Astrocyte (in vitro differentiated cells and primary cell): ENCODE measurements around the gene TBX5.

Source experiments
- CTCF ChIP-seq: IDR thresholded peaks from 2 replicates; pipeline ENCODE4 v1.5.1; 2011; ENCODE audit warnings: low read depth, mild to moderate bottlenecking, inconsistent platforms, low read length, moderate library complexity; ENCODE audit not compliant: insufficient read depth
- EZH2 ChIP-seq: IDR thresholded peaks from 2 replicates; pipeline ENCODE4 v1.6.1; 2012; ENCODE audit warnings: mild to moderate bottlenecking, low read length, inconsistent platforms; ENCODE audit not compliant: insufficient read depth

GRCh38 chr12:114381177-114381576 is 24.8 kb downstream of the TBX5 start:
- no peak for TF ChIP-seq CTCF
- no peak for TF ChIP-seq EZH2
